CD4-positive, alpha-beta T cell (primary cell): Measurements from ENCODE around the gene HPCAL1. TPM values are rescaled to one million over a fixed set of nuclear protein-coding genes. Genes with fewer than 3 reads are reported as not detected.

Experiments
- ATAC-seq: fragments of 200-7000 bp; cut with Tn5 transposase; one replicate; pipeline ENCODE4 v1.10.0; 2022; ENCODE audit warnings: mild to moderate bottlenecking; ENCODE audit not compliant: poor library complexity
- CTCF ChIA-PET: fragments of 350-600 bp; sonication (Branson Sonifier 250); formaldehyde crosslinking; loops from one replicate; lab custom pipeline; 2021; ENCODE audit warnings: antibody characterized with exemption, inconsistent platforms; lab: Charles Lee
- POLR2A ChIA-PET: fragments of 350-600 bp; sonication (Branson Sonifier 250); formaldehyde crosslinking; loops from one replicate; lab custom pipeline; 2021; ENCODE audit warnings: antibody characterized with exemption, inconsistent platforms; lab: Charles Lee
- DNase-seq, 14 experiments: peaks; one replicate each; pipeline ENCODE4 v3.0.0-alpha.2; 2013 to 2020; ENCODE audit warnings: mixed read lengths in 2 of 14
- H3K27ac ChIP-seq, 2 donors: one replicate each; pipeline versions ENCODE4 v1.5.1 to v1.7.0; 2013; ENCODE audit warnings: low read length in 2 of 2, low read depth in 1 of 2, mild to moderate bottlenecking in 1 of 2
- H3K27me3 ChIP-seq, 2 experiments: 1 replicate in 1 of 2; 2 replicates in 1 of 2; pipeline versions ENCODE4 v1.6.1 to v1.7.0; 2013; ENCODE audit warnings: low read length in 2 of 2, control low read depth in 1 of 2, mild to moderate bottlenecking in 1 of 2, moderate library complexity in 1 of 2; ENCODE audit not compliant: insufficient read depth in 2 of 2, control insufficient read depth in 1 of 2
- H3K36me3 ChIP-seq: one replicate; pipeline ENCODE4 v1.6.1; 2013; ENCODE audit warnings: low read length, control low read depth; ENCODE audit not compliant: insufficient read depth
- H3K4me1 ChIP-seq: one replicate; pipeline ENCODE4 v1.6.1; 2013; ENCODE audit warnings: low read length, control low read depth; ENCODE audit not compliant: insufficient read depth
- H3K4me3 ChIP-seq: one replicate; pipeline ENCODE4 v1.5.1; 2013; ENCODE audit warnings: mild to moderate bottlenecking, low read length, moderate library complexity
- H3K9me3 ChIP-seq, 2 experiments: 1 replicate in 1 of 2; 2 replicates in 1 of 2; pipeline versions ENCODE4 v1.6.1 to v1.7.0; 2013; ENCODE audit warnings: low read length in 2 of 2, mild to moderate bottlenecking in 2 of 2, control low read depth in 1 of 2, moderate library complexity in 1 of 2; ENCODE audit not compliant: control insufficient read depth in 1 of 2, insufficient read depth in 1 of 2
- H3K27ac Mint-ChIP-seq: one replicate; pipeline ENCODE4 v1.8.0; 2020; ENCODE audit warnings: mixed read lengths
- H3K27me3 Mint-ChIP-seq: one replicate; pipeline ENCODE4 v1.8.0; 2021; ENCODE audit warnings: mixed read lengths
- H3K36me3 Mint-ChIP-seq: one replicate; pipeline ENCODE4 v1.8.0; 2021; ENCODE audit warnings: low read depth, mixed read lengths
- H3K4me1 Mint-ChIP-seq: one replicate; pipeline ENCODE4 v1.8.0; 2021; ENCODE audit warnings: low read depth, mixed read lengths
- H3K4me3 Mint-ChIP-seq: one replicate; pipeline ENCODE4 v1.8.0; 2020; ENCODE audit warnings: mild to moderate bottlenecking, mixed read lengths
- H3K9me3 Mint-ChIP-seq: one replicate; pipeline ENCODE4 v1.8.0; 2020; ENCODE audit warnings: mixed read lengths
- intact Hi-C, 2 experiments: fragments of 100-400 bp; cut with DNase I in 1 of 2; cut with micrococcal nuclease in 1 of 2; formaldehyde crosslinking; loops; one replicate each; pipeline versions ENCODE4 v1.15.1 to v1.9.0; 2023 to 2025; cut with DNase I, micrococcal nuclease
- total RNA-seq, 174 experiments: library from RNA in 2 of 174; stranded (reverse) in 2 of 174; gene quantifications; one replicate each; pipeline ENCODE4 v1.2.3 and lab custom pipeline; 2021 to 2026
- TF ChIP-seq, protein P1 (sequence below): fragments of 200-600 bp; IDR thresholded peaks from one replicate; pipeline ENCODE4 v1.8.0; 2022; ENCODE audit warnings: antibody characterized with exemption, mild to moderate bottlenecking

Gene HPCAL1
- total RNA-seq, 2 experiments from 2014 or later: 24.9 to 27.9 TPM

DNA sequence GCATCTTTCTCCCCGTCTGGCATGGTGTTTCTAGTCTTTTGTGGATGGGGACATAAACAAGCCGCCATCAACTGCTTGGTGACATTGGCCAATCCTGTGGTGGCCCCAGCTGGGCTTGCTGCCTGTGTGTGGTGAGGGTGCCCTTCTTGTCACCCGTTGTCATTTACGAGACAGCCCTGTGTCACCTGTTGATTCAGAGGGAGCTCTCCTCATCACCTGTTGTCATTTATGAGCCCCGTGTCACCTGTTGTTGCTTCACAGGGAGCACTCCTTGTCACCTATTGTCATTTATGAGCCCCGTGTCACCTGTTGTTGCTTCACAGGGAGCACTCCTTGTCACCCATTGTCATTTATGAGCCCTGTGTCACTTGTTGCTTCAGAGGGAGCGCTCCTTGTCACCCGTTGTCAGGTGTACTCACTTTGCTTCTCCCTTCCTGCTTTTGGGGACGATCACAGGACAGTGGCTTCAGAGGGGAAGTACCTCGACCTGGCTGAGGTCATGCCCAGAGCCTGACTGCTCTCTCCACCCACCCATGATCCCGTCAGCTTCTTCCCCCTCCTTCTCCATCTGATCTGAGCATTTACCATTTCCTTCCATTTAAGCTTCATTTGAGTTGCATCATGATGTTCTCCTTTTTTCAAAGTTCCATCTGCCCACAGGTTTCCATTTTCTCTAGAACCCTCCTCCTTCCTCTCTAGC, 29.1 kb downstream of the HPCAL1 start:
- peak overlapping the region; percentile 91 for H3K4me3 Mint-ChIP-seq

DNA sequence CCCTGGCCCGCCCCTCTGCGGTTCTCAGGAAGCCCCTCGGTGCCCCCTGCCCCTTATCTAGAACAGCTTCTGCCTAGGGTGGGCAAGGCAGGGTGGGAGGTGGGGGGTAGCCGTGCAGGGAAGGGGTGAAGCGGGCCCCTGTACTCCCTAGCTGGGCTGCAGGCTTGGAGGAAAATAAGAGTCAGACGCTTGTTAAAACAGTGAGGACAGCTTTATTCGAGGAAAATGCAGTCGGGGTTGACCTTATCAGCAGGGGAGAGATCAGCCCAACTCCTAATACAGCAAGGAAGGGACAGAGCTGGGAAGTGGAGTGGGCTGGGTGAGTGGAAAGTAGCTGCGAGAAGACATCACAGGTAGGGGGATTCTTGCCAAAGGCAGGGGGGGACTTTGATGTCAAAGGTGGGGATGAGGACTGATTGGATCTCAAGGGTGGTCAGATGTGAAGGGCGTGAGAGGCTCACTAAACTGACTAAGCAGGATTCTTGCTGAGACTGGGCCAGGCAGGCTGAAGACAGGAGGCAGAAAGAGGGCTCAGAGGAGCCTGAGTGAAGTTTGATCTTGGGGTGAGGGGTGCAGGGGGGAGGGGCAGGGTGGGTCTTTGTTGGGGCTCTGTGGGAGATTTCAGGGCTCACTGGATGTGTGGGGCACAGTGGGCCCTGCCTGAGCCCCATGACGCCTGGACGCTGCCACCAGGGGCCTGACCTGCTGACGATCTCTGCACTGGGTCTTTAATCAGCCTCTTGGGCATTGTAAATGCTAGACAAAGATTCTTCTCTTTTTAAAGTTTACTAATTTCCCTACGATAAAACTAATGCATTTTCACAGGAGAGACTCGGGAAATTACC, 29.9 kb downstream of the HPCAL1 start:
- Histone ChIP-seq H3K36me3 (peaks cover 16% of the 10 kb centered on the region), H3K27ac (peak overlapping the region; percentile 90 to 95), H3K4me3 (peak overlapping the region; percentile 74), H3K27me3 (no peaks in the 10 kb centered on the region), H3K4me1 (peaks cover 77% of the 10 kb centered on the region), H3K9me3 (peaks cover 0 to 8% of the 10 kb centered on the region in 2 experiments)
- no peaks in the 10 kb centered on the region for H3K9me3 Mint-ChIP-seq
- peak overlapping the region; percentile 94 for H3K27ac Mint-ChIP-seq
- no peaks in the 10 kb centered on the region for H3K27me3 Mint-ChIP-seq
- peaks cover 87% of the 10 kb centered on the region for H3K4me1 Mint-ChIP-seq
- H3K36me3 Mint-ChIP-seq: peaks cover 42% of the 10 kb centered on the region
- ATAC-seq (no peak), DNase-seq (no peak)
- intact Hi-C loops: loop anchor here in 1 of 2 experiments (5.0 kb wide), 1 partner anchor 55 kb away; no protein-coding TSS in a partner anchor
- H3K4me3 Mint-ChIP-seq: peak overlapping the region; percentile 91
- TF ChIP-seq, protein P1, sequence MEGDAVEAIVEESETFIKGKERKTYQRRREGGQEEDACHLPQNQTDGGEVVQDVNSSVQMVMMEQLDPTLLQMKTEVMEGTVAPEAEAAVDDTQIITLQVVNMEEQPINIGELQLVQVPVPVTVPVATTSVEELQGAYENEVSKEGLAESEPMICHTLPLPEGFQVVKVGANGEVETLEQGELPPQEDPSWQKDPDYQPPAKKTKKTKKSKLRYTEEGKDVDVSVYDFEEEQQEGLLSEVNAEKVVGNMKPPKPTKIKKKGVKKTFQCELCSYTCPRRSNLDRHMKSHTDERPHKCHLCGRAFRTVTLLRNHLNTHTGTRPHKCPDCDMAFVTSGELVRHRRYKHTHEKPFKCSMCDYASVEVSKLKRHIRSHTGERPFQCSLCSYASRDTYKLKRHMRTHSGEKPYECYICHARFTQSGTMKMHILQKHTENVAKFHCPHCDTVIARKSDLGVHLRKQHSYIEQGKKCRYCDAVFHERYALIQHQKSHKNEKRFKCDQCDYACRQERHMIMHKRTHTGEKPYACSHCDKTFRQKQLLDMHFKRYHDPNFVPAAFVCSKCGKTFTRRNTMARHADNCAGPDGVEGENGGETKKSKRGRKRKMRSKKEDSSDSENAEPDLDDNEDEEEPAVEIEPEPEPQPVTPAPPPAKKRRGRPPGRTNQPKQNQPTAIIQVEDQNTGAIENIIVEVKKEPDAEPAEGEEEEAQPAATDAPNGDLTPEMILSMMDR: no peak
- CTCF ChIA-PET: interaction anchor here (1.0 to 6.3 kb wide), 4 partner anchors 15 to 76 kb away, joined by 3 to 70 read pairs (median 8); partner anchors contain the start of gene HPCAL1
- POLR2A ChIA-PET: interaction anchor here (0.9 to 11.1 kb wide), 9 partner anchors 10 to 212 kb away, joined by 3 to 230 read pairs (median 6); partner anchors contain the start of genes HPCAL1 and ODC1

More for the DNA sequence above, 29.1 kb downstream of the HPCAL1 start:
- H3K36me3 Mint-ChIP-seq: peaks cover 37% of the 10 kb centered on the region
- Histone ChIP-seq H3K9me3 (peaks cover 0 to 8% of the 10 kb centered on the region in 2 experiments), H3K4me3 (peak overlapping the region; percentile 74), H3K36me3 (peaks cover 11% of the 10 kb centered on the region), H3K27me3 (no peaks in the 10 kb centered on the region), H3K4me1 (peaks cover 76% of the 10 kb centered on the region), H3K27ac (peak overlapping the region; percentile 90 to 95)
- ATAC-seq (peak; percentile 61), DNase-seq (peak; percentile 26 to 77 (median 48))
- H3K27ac Mint-ChIP-seq: peak overlapping the region; percentile 94
- ChIA-PET POLR2A (interaction anchor here (0.7 to 11.1 kb wide), 14 partner anchors 11 to 211 kb away, joined by 3 to 230 read pairs (median 5); partner anchors contain the start of genes HPCAL1 and ODC1), CTCF (interaction anchor here (0.7 to 6.3 kb wide), 5 partner anchors 16 to 77 kb away, joined by 3 to 70 read pairs (median 3); partner anchors contain the start of gene HPCAL1)
- peaks cover 89% of the 10 kb centered on the region for H3K4me1 Mint-ChIP-seq
- TF ChIP-seq, protein P1: no peak
- no peaks in the 10 kb centered on the region for H3K27me3 Mint-ChIP-seq
- H3K9me3 Mint-ChIP-seq: no peaks in the 10 kb centered on the region
- intact Hi-C loops: loop anchor here (1.0 to 5.0 kb wide), 3 partner anchors 50 to 77 kb away; no protein-coding TSS in a partner anchor

DNA sequence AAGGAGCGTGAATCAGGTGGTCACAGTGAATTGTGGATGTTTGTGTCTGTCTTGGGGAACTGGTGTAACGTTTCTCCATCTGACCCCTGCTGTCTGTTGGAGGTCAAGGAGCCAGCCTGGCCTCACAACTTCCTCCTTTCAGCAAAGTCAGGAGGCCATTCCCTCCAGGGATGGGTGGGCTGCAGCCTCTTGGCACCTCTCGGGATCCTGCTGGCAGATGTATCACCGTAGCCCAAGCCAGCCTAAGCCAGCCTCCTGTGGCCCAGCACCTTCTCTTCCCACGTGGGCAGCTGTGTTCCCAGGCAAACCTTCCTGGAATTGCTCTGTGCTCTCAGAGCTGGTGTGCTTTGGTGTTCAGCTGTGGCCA, 30.5 kb downstream of the HPCAL1 start:
- H3K4me3 Mint-ChIP-seq: peak overlapping the region; percentile 57
- POLR2A ChIA-PET: interaction anchor here (1.5 to 11.1 kb wide), 2 partner anchors 27 to 45 kb away, joined by 3 to 230 read pairs; partner anchors contain the start of gene HPCAL1
- CTCF ChIA-PET: no interaction called here
- peak overlapping the region; percentile 94 for H3K27ac Mint-ChIP-seq
- H3K4me1 Mint-ChIP-seq: peaks cover 87% of the 10 kb centered on the region
- peak in 1 of 14 experiments; percentile 29 for DNase-seq
- H3K27me3 Mint-ChIP-seq: no peaks in the 10 kb centered on the region
- Histone ChIP-seq H3K4me3 (no peak overlapping the region), H3K27me3 (no peaks in the 10 kb centered on the region), H3K27ac (no peak overlapping the region), H3K36me3 (peaks cover 16% of the 10 kb centered on the region), H3K9me3 (peaks cover 0 to 8% of the 10 kb centered on the region in 2 experiments), H3K4me1 (peaks cover 72% of the 10 kb centered on the region)
- no peaks in the 10 kb centered on the region for H3K9me3 Mint-ChIP-seq
- TF ChIP-seq, protein P1: no peak
- no peak for ATAC-seq
- H3K36me3 Mint-ChIP-seq: peaks cover 48% of the 10 kb centered on the region
- intact Hi-C loops: loop anchor here in 1 of 2 experiments (5.0 kb wide), 1 partner anchor 54 kb away; no protein-coding TSS in a partner anchor
